Measurements from ENCODE around the gene CYP46A1.
"Not testable (repeated sequence)": the region's sequence is repeated elsewhere in the genome, so short reads cannot be mapped to it uniquely, and the experiment has no call there.

DNA sequence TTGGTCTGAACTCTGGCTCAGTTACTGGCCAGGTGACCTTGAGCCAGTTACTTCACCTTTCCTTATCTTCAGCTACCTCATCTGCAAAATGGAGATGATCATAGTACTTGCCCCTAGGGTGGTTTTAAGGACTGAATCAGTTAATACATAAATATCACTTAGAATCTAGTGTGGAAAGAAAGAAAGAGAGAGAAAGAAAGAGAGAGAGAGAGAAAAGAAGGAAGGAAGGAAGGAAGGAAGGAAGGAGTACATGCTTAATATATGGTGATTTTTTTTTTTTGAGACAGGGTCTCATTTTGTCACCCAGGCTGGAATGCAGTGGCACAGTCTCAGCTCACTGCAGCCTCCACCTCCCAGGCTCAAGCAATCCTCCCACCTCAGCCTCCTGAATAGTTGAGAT lies 22.9 kb upstream of the CYP46A1 start:
- TF ChIP-seq, protein P1, sequence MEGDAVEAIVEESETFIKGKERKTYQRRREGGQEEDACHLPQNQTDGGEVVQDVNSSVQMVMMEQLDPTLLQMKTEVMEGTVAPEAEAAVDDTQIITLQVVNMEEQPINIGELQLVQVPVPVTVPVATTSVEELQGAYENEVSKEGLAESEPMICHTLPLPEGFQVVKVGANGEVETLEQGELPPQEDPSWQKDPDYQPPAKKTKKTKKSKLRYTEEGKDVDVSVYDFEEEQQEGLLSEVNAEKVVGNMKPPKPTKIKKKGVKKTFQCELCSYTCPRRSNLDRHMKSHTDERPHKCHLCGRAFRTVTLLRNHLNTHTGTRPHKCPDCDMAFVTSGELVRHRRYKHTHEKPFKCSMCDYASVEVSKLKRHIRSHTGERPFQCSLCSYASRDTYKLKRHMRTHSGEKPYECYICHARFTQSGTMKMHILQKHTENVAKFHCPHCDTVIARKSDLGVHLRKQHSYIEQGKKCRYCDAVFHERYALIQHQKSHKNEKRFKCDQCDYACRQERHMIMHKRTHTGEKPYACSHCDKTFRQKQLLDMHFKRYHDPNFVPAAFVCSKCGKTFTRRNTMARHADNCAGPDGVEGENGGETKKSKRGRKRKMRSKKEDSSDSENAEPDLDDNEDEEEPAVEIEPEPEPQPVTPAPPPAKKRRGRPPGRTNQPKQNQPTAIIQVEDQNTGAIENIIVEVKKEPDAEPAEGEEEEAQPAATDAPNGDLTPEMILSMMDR (conservative IDR thresholded peaks at IDR 0.05) = not testable (repeated sequence)
- not testable (repeated sequence) for TF ChIP-seq EZH2 (IDR thresholded peaks at IDR 0.05; ENCODE audit: low read depth)
